ENCODE data around the gene SLC9A5.

The SLC9A5 gene

DNA sequence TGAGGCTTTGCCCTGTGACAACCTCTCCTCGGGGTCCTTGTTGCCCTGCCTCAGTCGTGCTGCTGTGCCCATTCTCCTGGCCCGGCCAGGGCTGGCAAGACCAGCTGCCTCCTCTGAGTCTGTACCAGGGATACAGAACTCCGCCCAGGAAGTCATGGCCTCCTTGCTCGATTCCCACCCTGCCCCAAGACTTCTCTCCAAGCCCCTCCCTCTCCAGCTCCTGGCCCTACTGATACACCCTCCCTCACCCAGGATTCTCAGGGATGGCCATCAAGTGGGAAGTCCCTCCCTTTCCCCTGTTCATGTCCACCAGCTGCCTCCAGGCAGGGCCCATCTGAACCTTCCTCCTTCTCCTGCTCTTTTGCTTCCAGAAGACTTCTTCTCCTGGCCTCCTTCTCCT, 33.1 kb upstream of the SLC9A5 start:
- DNase-seq (ENCODE audit: low read depth in 2 of 2): no peak

DNA sequence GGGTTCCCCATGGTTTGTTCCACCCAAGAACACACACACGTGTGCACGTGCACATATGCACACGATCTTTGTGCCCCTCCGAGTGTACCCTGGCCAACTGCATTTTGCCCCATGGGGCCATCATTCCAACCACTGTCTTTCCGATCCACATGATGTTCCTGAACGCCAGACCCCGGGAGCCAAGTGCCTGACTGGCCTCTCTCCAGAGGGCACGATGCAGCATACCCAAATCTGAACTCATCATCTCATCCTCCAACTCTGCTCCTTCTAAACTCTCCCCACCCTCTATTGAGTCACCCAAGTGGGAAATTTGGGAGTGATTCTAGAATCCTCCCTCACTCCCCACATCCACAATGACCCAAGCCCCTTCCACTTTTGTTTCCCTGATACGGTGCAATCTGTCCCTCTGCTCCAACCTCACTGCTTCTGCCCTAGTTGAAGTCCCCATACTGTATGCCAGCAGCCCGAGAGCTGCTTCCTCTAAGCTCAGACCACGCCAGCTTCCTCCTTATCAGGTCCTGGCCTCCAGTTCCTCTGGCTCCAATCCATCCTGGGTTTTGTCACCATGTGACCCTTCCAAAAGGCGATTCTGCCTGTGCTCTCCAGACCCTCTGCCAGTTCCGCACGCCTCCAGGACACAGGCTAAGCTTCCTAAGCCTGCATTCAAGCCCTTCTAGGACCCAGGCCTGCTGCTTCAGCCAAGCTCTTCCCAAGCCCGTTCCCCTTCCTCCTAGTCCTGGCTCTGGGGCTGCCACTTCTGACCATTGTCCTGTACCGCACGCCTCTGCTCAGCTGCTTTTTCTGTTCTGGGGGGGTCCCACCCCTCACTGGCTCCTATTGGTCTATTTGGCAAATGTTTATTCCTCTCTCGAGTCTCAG, 31.9 kb upstream of the SLC9A5 start:
- no peak for DNase-seq (ENCODE audit: low read depth in 2 of 2)

DNA sequence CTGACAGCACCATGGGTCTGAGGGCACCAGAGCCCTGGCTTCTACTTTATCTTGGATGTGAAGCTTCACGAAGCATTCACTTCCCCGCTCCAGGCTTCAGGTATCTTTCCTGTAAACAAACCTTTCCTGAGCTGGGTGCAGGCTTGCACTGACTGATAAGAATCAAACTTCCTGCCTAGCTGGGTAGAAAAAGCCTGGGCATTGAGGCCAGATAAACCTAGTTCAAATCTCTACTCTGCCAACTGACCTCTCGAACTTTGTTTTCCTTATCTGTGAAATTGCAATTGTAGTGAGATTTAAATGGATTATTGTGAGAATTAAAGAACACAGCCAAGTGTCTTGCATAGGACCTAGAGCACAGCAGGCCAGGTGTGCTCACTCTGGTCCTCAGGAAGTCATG, 24.8 kb upstream of the SLC9A5 start:
- no peak for DNase-seq (ENCODE audit: low read depth in 2 of 2)

DNA sequence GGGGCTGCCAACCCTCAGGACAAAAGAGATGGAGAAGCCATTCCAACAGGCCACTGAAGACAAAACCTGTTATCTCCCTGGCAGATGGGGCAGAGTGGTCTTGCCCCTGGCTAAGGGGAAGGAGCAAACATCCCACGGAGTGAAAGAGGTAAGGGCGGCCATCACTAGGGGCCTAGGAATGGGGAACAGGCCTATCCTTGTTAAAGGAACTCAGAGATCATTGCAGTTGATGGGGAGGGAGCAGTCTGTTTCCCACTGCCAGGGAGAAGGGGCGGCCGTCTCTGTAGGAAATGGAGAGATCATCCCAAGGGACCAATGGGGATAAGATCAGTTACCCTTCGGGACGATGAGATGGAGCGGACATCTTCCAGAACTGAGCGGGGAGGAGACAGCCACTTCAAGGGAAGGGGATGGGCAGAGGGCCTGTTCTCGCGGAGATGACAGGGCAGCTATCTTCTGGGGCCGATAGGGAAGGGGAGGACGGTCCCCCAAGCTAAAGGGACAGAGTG, 22.4 kb upstream of the SLC9A5 start:
- no peak for DNase-seq (ENCODE audit: low read depth in 2 of 2)

DNA sequence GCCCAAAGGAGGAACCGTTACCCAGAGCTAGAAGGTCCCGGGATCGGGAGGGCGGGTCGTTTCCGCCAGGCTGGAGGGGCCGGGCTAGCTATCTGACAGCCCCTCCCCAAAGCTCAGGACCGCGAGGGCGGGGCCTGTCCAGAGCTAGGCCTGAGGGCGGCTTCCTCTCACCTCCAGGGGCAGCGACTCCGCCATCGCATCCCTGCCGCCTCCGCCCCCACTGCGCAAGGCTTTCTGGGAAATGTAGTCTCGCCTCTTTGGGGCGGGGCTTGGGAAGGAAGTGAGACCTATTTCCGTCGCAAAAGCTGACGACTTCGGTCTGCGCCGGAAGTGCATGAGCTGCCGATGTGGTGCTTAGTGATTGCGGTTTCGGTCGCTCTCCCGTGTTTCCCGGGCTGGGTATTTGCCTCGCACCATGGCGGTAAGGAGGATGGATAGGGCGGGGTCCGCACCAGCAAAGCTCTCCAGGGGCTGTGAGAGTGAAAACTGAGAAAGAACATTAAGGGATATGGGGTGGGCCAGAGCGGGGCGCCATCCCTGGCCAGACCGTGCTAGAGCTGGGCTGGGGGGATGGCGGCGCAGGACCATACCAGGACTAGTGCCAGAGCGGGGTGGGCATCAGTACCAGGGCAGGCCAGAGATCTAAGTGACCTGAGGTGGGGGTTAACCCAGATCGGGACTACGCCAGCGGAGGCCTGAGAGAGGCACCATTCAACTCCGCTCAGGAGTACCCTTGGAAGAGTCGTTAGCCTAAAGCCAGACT, 21.8 kb upstream of the SLC9A5 start, which contains the start of gene TMEM208:
TSS of gene TMEM208 (plus strand) at position 327 of the 763 bp plus-strand sequence. CDS start at position 416, 89 bp downstream.
- DNase-seq (ENCODE audit: low read depth in 2 of 2): peak; percentile 95 to 98

DNA sequence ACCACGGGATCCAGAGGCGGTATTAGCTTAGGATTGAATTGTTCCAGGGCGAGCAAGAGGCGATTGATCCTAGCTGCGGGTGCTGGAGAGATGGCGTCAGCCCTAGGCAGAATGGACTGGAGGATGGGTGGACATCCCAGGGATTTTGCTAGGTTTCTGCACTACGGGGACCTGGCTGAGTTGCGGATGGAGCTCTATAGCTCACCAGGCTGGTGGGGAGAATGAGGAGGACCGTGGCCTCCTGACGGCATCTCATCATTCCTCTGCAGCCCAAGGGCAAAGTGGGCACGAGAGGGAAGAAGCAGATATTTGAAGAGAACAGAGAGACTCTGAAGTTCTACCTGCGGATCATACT, 21.2 kb upstream of the SLC9A5 start:
- no peak for DNase-seq (ENCODE audit: low read depth in 2 of 2)

DNA sequence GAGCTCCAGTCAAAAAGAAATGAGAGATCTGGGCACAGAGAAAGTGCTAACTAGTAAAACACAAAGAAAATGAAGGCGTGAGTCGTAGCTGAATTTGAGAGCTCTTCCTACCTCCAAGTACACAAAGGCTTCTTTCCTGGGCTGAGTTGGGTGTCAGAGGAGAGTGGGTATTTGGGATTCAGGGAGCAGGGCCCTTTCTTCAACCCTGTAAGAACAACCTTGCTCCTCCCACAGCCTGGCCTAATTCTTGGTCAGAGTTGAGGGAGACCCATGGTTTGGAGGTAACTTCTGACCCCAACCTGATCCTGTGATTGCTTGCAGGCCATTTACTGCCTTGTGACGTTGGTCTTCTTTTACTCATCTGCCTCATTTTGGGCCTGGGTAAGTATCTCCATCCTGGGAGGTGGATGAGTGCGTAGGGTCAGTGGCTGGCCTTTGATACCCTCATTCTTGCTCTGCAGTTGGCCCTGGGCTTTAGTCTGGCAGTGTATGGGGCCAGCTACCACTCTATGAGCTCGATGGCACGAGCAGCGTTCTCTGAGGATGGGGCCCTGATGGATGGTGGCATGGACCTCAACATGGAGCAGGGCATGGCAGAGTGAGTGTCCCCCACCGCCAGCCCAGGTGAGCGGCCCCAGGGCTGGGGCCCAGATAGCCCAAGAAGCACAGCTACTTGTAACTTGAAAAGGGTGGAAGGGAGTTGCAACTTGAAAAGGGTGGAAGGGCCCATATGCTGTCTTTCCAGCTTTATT, 20.6 kb upstream of the SLC9A5 start:
- DNase-seq (ENCODE audit: low read depth in 2 of 2): no peak

DNA sequence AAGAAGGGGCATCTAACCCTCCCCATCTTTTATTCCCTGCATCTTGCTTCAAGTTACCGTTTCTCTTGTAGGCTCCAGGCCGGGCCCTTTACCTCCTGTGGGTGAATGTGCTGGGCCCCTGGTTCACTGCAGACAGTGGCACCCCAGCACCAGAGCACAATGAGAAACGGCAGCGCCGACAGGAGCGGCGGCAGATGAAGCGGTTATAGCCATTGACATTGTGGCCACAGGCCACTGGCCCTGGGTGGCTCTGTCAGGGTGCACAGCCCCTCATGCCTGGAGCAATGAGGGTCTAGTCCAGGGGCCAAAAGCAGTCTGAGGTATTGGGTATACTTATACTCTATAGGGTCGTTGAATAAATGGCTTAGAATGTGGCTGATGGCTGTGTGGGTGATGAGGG, 19.9 kb upstream of the SLC9A5 start:
- DNase-seq (ENCODE audit: low read depth in 2 of 2): no peak

DNA sequence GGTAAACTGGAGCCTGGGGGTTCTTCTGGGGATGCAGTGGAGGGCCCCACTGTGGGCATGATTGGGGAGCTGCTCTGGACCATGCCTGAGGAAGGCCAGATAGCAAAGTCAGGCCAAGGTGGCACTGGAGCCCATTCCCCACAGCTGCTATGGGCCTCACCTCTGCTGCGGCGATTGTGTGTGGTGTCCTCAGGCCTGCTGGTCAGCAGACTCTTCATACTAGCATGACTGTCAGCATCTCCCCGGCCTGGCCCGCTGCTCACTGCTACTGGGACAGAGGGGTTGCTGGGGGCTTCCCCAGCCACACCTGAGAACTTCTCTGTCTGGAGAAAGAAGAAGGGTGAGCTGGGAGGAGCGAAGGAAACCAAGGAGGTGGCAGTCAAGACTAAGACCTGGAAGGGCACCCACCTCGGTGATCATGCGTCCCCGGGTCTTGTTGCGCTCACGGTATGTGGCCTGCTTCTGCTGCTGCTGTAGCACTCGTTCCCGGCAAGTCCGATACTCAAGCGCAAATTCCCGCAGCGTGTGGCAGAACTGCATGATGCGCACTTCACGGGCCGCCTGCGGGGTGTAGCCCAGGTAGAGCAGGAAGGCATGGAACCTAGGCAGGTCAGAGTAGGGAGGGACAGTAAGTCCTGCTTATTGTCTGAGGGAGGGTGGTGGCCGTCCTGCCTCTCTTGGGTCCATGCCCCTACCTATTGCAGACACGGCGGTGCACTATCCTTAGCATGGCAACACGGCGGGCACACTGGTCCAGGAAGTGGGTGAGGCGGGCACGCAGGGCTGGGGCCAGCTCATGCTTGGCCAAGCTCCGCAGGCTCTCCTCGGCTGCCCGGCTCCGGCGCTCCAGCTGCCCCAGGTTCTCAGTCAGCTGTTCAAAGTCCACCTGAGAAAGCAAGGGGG, 18.6 kb upstream of the SLC9A5 start:
- no peak for DNase-seq (ENCODE audit: low read depth in 2 of 2)

GRCh38 chr16:67230809-67231660, 17.7 kb upstream of the SLC9A5 start:
- no peak for DNase-seq (ENCODE audit: low read depth in 2 of 2)

DNA sequence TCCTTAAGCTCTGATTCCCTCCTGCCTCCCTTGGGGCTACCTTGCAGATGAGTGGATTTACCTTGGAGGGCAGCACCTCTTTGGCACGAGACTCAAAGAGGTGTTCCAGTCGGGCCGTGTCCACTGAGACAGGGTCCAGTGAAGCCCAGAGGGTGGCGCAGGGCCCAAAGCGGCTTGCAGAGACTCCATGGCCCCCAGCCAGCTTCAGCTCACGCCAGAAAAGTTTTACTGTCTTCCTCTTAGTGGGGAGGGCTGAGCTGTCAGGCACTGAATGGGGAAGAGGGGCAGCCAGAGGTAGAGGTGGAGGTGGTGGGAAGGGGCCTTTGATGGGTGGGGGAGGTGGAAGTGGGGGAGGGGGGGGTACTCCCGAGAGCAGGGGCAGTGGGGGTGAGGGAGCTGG, 15.2 kb upstream of the SLC9A5 start:
- DNase-seq (ENCODE audit: low read depth in 2 of 2): no peak

DNA sequence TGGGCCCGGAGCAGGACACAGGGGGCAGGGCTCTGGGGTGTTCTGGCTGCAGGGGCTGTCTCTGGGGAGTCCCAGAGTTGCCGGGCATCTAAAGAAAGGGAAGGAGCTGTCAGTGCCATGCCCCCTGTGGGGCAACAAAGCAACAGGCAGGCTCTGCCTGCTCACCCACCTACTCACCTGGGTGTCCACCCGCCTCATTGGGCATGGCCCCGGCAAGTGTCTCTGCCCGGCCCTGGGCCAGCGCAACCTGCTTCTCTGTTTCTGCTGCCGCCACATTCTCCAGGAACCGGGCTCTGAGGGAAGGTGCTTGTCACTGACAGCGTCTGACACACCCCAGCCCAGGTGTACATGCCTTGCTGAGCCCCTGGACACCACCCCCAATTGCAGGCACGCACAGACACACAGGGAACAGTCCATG, 14.6 kb upstream of the SLC9A5 start:
- DNase-seq (ENCODE audit: low read depth in 2 of 2): no peak

- DNase-seq (ENCODE audit: low read depth in 2 of 2): no peak
Measured at GRCh38 chr16:67235816-67236562, 12.8 kb upstream of the SLC9A5 start.

DNA sequence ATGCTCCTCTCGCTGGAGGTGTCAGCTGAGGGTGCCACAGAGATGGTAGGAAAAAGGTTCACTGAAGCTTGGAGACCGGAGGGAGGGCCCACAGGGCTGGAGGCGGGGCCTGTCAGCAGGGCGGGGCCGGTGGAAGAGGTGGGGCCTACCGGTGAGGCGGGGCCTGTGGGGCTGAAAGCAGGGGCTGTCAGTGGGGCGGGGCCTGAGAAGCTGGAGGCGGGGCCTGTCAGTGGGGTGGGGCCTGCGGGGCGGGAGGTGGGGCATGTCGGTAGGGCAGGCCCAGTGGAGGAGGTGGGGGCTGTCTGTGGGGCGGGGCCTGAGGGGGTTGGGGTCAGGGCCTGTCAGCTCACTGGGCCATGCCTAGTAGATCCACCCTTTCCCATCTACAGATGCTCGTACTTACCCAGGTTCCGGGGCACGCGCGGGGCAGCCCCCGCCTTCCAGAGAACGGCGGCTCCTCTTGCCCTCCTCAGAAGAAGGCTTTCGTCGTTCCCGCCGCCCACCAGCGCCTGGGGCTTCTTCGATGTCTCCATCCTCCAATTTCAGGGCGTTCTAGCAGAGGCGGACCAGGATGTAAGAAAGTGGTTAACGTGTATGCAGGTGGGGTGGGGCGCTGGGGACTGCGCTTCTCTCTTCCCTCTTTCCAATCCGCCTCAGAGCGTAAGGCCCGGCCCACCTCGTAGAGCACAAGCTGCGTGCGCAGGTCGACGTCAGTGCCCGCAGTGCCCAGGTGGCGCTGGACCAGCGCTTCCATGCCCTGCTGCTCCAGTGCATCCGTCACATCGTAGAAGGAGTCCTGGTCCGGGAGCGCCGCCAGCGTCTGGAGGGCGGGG, 12.0 kb upstream of the SLC9A5 start:
- DNase-seq (ENCODE audit: low read depth in 2 of 2): peak in 1 of 2 donors; percentile 34

- DNase-seq (ENCODE audit: low read depth in 2 of 2): no peak
Measured at GRCh38 chr16:67237396-67238277, 11.1 kb upstream of the SLC9A5 start.

DNA sequence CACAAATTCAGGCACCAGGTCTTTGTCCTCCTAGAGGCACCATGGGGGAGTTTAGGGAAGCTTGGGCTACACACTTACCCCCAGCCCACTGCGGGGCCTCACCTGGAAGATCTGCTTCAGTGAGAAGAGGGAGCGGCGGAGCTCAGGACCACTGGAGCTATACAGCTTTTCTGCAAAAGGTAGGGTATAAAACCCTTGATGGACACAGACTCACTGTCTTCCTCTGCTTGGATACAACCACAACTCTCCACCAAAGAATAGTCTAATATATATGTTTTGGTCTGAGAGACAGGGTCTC, 10.6 kb upstream of the SLC9A5 start:
- no peak for DNase-seq (ENCODE audit: low read depth in 2 of 2)

DNA sequence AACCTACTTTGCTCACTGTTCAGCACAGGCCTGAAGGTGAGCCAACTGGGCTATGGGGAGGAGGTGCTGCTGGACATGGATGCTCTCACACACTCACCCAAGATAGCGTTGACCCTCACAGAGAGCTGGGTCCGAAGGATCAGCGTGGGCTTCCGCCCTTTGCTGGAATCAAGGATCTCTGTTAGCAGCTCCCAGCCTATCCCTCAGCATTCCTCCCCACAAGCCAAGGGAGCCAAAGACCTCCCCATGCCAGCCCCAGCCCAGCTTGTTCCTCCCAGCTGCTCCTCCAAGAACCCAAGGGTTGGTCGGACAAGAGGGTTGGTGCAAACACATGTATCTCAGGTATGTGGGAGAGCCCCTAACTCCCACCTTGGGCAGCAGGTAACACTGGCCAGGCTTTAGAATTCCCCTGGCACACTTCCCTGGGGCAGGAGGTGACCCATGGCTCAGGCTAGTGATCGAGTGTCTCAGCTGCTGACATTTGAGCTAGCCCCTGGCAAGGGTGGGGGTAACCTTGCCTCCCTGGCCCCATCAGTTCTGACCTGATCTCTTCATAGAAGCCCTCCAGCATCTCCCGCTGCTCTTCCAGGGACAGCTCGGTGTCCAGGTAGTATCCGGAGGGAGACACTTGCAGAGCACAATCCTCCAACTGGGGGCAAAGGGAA, 9.8 kb upstream of the SLC9A5 start:
- no peak for DNase-seq (ENCODE audit: low read depth in 2 of 2)

All from stimulated activated CD8-positive, alpha-beta memory T cell treated with anti-CD3 and anti-CD28 coated beads, Interleukin-7, amount 100 ng/mL, for 1 hour (primary cell).